OCI-M2 (cell line): ENCODE data around the gene ACADL.

Experiments
- DNase-seq: peaks from one replicate; lab custom pipeline; 2025; ENCODE audit not compliant: unreplicated experiment; lab: John Stamatoyannopoulos, UW

ACADL gene

GRCh38 chr2:210170446-210171303 lies 54.6 kb downstream of the ACADL start:
- peak; percentile 80 for DNase-seq

GRCh38 chr2:210170196-210170445 lies 55.1 kb downstream of the ACADL start:
- no peak for DNase-seq

GRCh38 chr2:210169516-210170195 lies 55.6 kb downstream of the ACADL start:
- DNase-seq, result no peak

GRCh38 chr2:210167227-210167626 lies 58.0 kb downstream of the ACADL start:
- no peak for DNase-seq

- no peak for DNase-seq
These were observed 62.7 kb downstream of the ACADL start for GRCh38 chr2:210162466-210163124.

GRCh38 chr2:210159059-210159458 lies 66.2 kb downstream of the ACADL start:
- no peak for DNase-seq

- DNase-seq, result no peak
These were observed 67.0 kb downstream of the ACADL start for GRCh38 chr2:210158236-210158635.

- no peak for DNase-seq
These were observed 67.7 kb downstream of the ACADL start for GRCh38 chr2:210157526-210157925.

GRCh38 chr2:210147614-210148013 lies 77.6 kb downstream of the ACADL start:
- DNase-seq, result no peak
